Measurements from ENCODE around the gene LTBP3.
"Not testable (repeated sequence)": the region's sequence is repeated elsewhere in the genome, so short reads cannot be mapped to it uniquely, and the experiment has no call there.

- not testable (repeated sequence) for TF ChIP-seq POLR2AphosphoS5 (IDR thresholded peaks at IDR 0.05); CTCF (IDR thresholded peaks at IDR 0.05 in 8 of 11, conservative IDR thresholded peaks at IDR 0.05 in 3 of 11); POLR2A (IDR thresholded peaks at IDR 0.05)
Measured at GRCh38 chr11:65512311-65512710, 45.8 kb downstream of the LTBP3 start.

All from spleen (tissue), 7 donors.